ENCODE results near the gene RAD51B. TPM values are rescaled to one million over a fixed set of nuclear protein-coding genes. Genes with fewer than 3 reads are reported as not detected.
A peak's percentile ranks its signal among the peaks of the same experiment; 100 is the strongest.

RAD51B gene
- total and polyA plus RNA-seq, 9 of the 15 experiments (the other 6 are each of a cell fraction or from before 2014, with no cell fraction given), result 8.5 to 17.3 (median 11.3) TPM

DNA sequence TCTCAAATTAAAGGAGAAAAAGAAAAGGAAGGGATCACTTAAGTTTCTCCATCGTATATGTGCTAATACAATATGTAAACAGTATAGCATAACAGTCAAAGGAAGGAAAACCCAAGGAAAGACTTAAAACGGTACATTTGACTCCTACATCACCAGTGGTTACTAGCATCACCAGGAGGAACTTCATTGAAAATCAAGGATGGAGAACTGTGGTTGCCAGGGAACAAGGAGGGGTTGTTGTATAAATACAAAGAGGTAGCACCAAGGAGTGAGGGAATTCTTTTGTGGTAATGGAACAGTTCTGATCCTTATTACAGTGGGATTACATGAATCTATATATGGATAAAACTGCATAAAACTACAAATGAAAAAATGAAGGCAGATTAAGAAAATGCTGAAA lies 4.8 kb upstream of the RAD51B start:
- Histone ChIP-seq H3K79me2 (ENCODE audit: control insufficient read depth, insufficient read depth, low read length) (peaks cover 17% of the 10 kb centered on the region), H2AFZ (ENCODE audit: low read depth, low read length) (no peak overlapping the region), H3K9me3 (replicated peaks; ENCODE audit: control insufficient read depth, insufficient read depth, low read depth, low read length) (no peaks in the 10 kb centered on the region; the same call in 1 of the 2 replicates), H3K36me3 (ENCODE audit: control insufficient read depth, insufficient read depth, low read length) (peaks cover 17% of the 10 kb centered on the region; the same call in 1 of the 3 replicates), H3K4me1 (replicated peaks in 1 of 2; ENCODE audit: control insufficient read depth in 2 of 2, insufficient read depth in 2 of 2, low read length in 2 of 2) (peaks cover 0 to 6% of the 10 kb centered on the region in 2 experiments; a peak in 3 of 5 replicates), H3K27ac (ENCODE audit: extremely low read depth, low read depth, low read length) (no peak overlapping the region), H4K20me1 (replicated peaks; ENCODE audit: control insufficient read depth, insufficient read depth, low read length) (no peaks in the 10 kb centered on the region), H3K9me1 (ENCODE audit: control insufficient read depth, insufficient read depth, low read length) (no peaks in the 10 kb centered on the region), H3K27me3 (ENCODE audit: control insufficient read depth in 2 of 2, insufficient read depth in 2 of 2, low read length in 2 of 2) (no peaks in the 10 kb centered on the region), H3K4me3 (no peak overlapping the region), H3K9ac (ENCODE audit: insufficient read depth in 1 of 2, low read depth in 2 of 2, low read length in 2 of 2) (no peak overlapping the region), H3K4me2 (ENCODE audit: insufficient read depth, low read length) (peak overlapping the region; percentile 91; the same call in 1 of the 2 replicates)
- intact Hi-C loops (cut with micrococcal nuclease) (no loop called here), in situ Hi-C loops (cut with MboI) (loop anchor here (25.0 kb wide), 1 partner anchor 1328 kb away; the partner anchor contains the start of gene CCDC196)
- no peak for TF ChIP-seq KDM1A (IDR thresholded peaks at IDR 0.05)
- TF ChIP-seq HOXB6 (CRISPR knock-in tag; IDR thresholded peaks at IDR 0.05; ENCODE audit: borderline replicate concordance), result no peak
- WGBS (ENCODE audit: insufficient coverage, low coverage, missing lambda C conversion rate), result 25% methylated on average over 2 of the region's 2 CpGs
- DNase-seq (ENCODE audit: extremely low read depth in 1 of 4, low spot score in 3 of 4) (no peak), FAIRE-seq (no peak), ATAC-seq (no peak)
- POLR2A ChIA-PET, result no interaction called here
- BruUV-seq (replicated peaks), result no TSS peak
- CTCF ChIA-PET (ENCODE audit: low intra/inter-chr PET ratio), result no interaction called here

DNA sequence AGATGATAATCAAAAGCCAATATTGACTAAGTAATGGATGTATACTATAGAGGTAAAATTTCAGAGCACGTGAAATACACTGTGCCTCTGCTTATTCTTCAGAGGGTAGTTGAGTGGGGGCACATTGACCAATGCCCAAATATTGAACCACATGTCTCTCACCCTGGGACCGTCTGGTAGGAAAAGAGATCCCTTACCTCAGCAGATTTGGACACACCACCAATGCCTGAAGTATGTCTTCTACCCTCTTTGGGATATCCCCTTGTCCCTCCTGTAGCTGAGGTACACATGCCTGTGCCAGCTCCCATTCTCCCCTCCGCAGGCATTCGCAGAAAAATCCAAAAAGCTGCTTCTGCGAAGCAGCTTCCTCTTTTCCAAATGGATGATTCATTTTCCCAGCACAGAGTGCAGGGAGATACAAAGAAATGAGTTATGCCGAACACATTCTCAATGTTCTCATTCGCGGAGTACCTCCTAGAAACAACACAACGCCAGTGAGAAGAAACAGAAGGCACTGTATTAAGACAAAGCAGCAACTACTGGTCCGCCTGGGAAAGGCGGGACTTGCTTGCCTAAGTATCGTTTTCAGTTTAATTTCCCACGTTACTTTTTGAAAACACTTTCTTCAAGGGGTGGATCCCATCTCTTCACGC lies 3.9 kb upstream of the RAD51B start:
- H3K27me3 ChIP-seq (ENCODE audit: control insufficient read depth in 2 of 2, insufficient read depth in 2 of 2, low read length in 2 of 2), result no peaks in the 10 kb centered on the region
- ChIA-PET POLR2A (interaction anchor here (0.6 to 1.4 kb wide), 3 partner anchors 9 to 117 kb away, joined by 3 to 4 read pairs (median 3); no protein-coding TSS in a partner anchor), CTCF (ENCODE audit: low intra/inter-chr PET ratio) (no interaction called here)
- 2% methylated on average over 14 of the region's 14 CpGs for WGBS (ENCODE audit: insufficient coverage, low coverage, missing lambda C conversion rate)
- H4K20me1 ChIP-seq (replicated peaks; ENCODE audit: control insufficient read depth, insufficient read depth, low read length), result no peaks in the 10 kb centered on the region
- DNase-seq (ENCODE audit: extremely low read depth in 1 of 4, low spot score in 3 of 4) (peak in 1 of 4 experiments; percentile 16), ATAC-seq (no peak), FAIRE-seq (no peak)
- peak overlapping the region; percentile 91 for H3K4me2 ChIP-seq (ENCODE audit: insufficient read depth, low read length)
- peaks cover 0 to 6% of the 10 kb centered on the region in 2 experiments; a peak in 3 of 5 replicates for H3K4me1 ChIP-seq (replicated peaks in 1 of 2; ENCODE audit: control insufficient read depth in 2 of 2, insufficient read depth in 2 of 2, low read length in 2 of 2)
- intact Hi-C loops (cut with micrococcal nuclease) (no loop called here), in situ Hi-C loops (cut with MboI) (loop anchor here (25.0 kb wide), 1 partner anchor 1328 kb away; the partner anchor contains the start of gene CCDC196)
- no peaks in the 10 kb centered on the region for H3K9me1 ChIP-seq (ENCODE audit: control insufficient read depth, insufficient read depth, low read length)
- H3K36me3 ChIP-seq (ENCODE audit: control insufficient read depth, insufficient read depth, low read length), result peaks cover 13% of the 10 kb centered on the region; the same call in 1 of the 3 replicates
- H3K4me3 ChIP-seq, result peak overlapping the region; percentile 74
- H3K9ac ChIP-seq (ENCODE audit: insufficient read depth in 1 of 2, low read depth in 2 of 2, low read length in 2 of 2), result peak overlapping the region; percentile 76 to 93; a peak in 3 of 4 replicates
- peak overlapping the region; percentile 73 for H3K27ac ChIP-seq (ENCODE audit: extremely low read depth, low read depth, low read length)
- H3K9me3 ChIP-seq (replicated peaks; ENCODE audit: control insufficient read depth, insufficient read depth, low read depth, low read length), result no peaks in the 10 kb centered on the region; the same call in 1 of the 2 replicates
- peaks cover 26% of the 10 kb centered on the region for H3K79me2 ChIP-seq (ENCODE audit: control insufficient read depth, insufficient read depth, low read length)
- no peak for TF ChIP-seq MYBL2 (IDR thresholded peaks at IDR 0.05; ENCODE audit: low read depth)
- TF ChIP-seq MYBL2 (CRISPR knock-in tag; IDR thresholded peaks at IDR 0.05; ENCODE audit: borderline replicate concordance), result no peak
- 0 out of 2 replicates have a peak, but pooled peaks have one; percentile 25 for TF ChIP-seq MAFK (IDR thresholded peaks at IDR 0.05; ENCODE audit: low read length)
- TF ChIP-seq MAFG (tag; conservative IDR thresholded peaks at IDR 0.05), result 0 out of 2 replicates have a peak, but pooled peaks have one; percentile 8
- TF ChIP-seq ETS2 (tag; IDR thresholded peaks at IDR 0.05; ENCODE audit: borderline replicate concordance, poor library complexity, severe bottlenecking), result no peak
- 0 out of 2 replicates have a peak, but pooled peaks have one; percentile 5 for TF ChIP-seq JUND (IDR thresholded peaks at IDR 0.05; ENCODE audit: borderline replicate concordance, low read depth, low read length)
- TF ChIP-seq JUND (tag; IDR thresholded peaks at IDR 0.05; ENCODE audit: borderline replicate concordance, low read depth, low read length), result no peak
- TSS peak; percentile 57 for BruUV-seq (replicated peaks)
- peak overlapping the region; percentile 84 for H2AFZ ChIP-seq (ENCODE audit: low read depth, low read length)

Data from K562 (cell line).